OCI-LY1 (cell line): Measurements from ENCODE around the gene GIGYF2.

Source experiments
- H2AFZ ChIP-seq: fragments of 200-600 bp; sonication (generic), shearing (Covaris generic); 2 replicates; pipeline ENCODE4 v1.6.0; 2014; ENCODE audit warnings: antibody characterized with exemption, mild to moderate bottlenecking, low read length
- H3F3A ChIP-seq: fragments of 200-600 bp; sonication (generic), shearing (Covaris generic); 2 replicates; pipeline ENCODE4 v1.6.0; 2014; ENCODE audit warnings: mild to moderate bottlenecking, antibody characterized with exemption, low read length, moderate library complexity; ENCODE audit not compliant: insufficient read depth
- H3K27ac ChIP-seq: fragments of 200-600 bp; sonication (generic); 2 replicates; pipeline ENCODE4 v1.5.1; 2014; ENCODE audit warnings: low read length, mixed run types, mild to moderate bottlenecking, low read depth; ENCODE audit not compliant: poor library complexity, severe bottlenecking
- H3K27me3 ChIP-seq: fragments of 200-600 bp; sonication (generic); 2 replicates; pipeline ENCODE4 v1.6.0; 2014; ENCODE audit warnings: antibody characterized with exemption, mild to moderate bottlenecking, low read length, moderate library complexity; ENCODE audit not compliant: insufficient read depth
- H3K36me3 ChIP-seq: fragments of 200-600 bp; sonication (generic); 2 replicates; pipeline ENCODE4 v1.6.1; 2014; ENCODE audit warnings: mild to moderate bottlenecking, antibody characterized with exemption, low read length, moderate library complexity, mixed read lengths; ENCODE audit not compliant: insufficient read depth
- H3K4me1 ChIP-seq: fragments of 200-600 bp; sonication (generic); 2 replicates; pipeline ENCODE4 v1.5.1; 2014; ENCODE audit warnings: mild to moderate bottlenecking, low read length, moderate library complexity; ENCODE audit not compliant: insufficient read depth, severe bottlenecking
- H3K4me2 ChIP-seq: fragments of 200-600 bp; sonication (generic), shearing (Covaris generic); 2 replicates; pipeline ENCODE4 v1.6.1; 2014; ENCODE audit warnings: low read length
- H3K4me3 ChIP-seq: fragments of 200-600 bp; sonication (generic); 2 replicates; pipeline ENCODE4 v1.5.1; 2014; ENCODE audit warnings: low read length, low read depth, mild to moderate bottlenecking, mixed read lengths; ENCODE audit not compliant: poor library complexity, severe bottlenecking
- H3K79me2 ChIP-seq: fragments of 200-600 bp; shearing (Covaris generic); 2 replicates; pipeline ENCODE4 v1.6.1; 2016; ENCODE audit warnings: mixed run types, low read length, mixed read lengths; ENCODE audit not compliant: insufficient read depth
- H3K9ac ChIP-seq: fragments of 200-600 bp; sonication (generic), shearing (Covaris generic); 2 replicates; pipeline ENCODE4 v1.6.1; 2014; ENCODE audit warnings: mild to moderate bottlenecking, low read length, mixed read lengths
- H3K9me2 ChIP-seq: fragments of 200-600 bp; sonication (generic), shearing (Covaris generic); 2 replicates; pipeline ENCODE4 v1.6.1; 2014; ENCODE audit warnings: low read depth, mild to moderate bottlenecking, low read length, mixed read lengths
- H3K9me3 ChIP-seq: fragments of 200-600 bp; shearing (Covaris generic); 2 replicates; pipeline ENCODE4 v1.6.1; 2014; ENCODE audit warnings: low read length, mixed read lengths
- H4K20me1 ChIP-seq: fragments of 200-600 bp; sonication (generic), shearing (Covaris generic); 2 replicates; pipeline ENCODE4 v1.6.0; 2016; ENCODE audit warnings: mild to moderate bottlenecking, low read length; ENCODE audit not compliant: insufficient read depth
- EZH2 ChIP-seq: fragments of 200-600 bp; sonication (generic), shearing (Covaris generic); IDR thresholded peaks from 2 replicates; pipeline ENCODE4 v1.8.0; 2017; ENCODE audit warnings: borderline replicate concordance, mixed run types, mild to moderate bottlenecking, antibody characterized with exemption, low read length, moderate library complexity, mixed read lengths
- TF ChIP-seq, protein P1 (sequence below): fragments of 200-600 bp; sonication (generic), shearing (Covaris generic); IDR thresholded peaks from 2 replicates; pipeline ENCODE4 v1.5.1; 2017; ENCODE audit warnings: mild to moderate bottlenecking, antibody characterized with exemption, low read length, moderate library complexity, mixed read lengths

Gene GIGYF2

DNA sequence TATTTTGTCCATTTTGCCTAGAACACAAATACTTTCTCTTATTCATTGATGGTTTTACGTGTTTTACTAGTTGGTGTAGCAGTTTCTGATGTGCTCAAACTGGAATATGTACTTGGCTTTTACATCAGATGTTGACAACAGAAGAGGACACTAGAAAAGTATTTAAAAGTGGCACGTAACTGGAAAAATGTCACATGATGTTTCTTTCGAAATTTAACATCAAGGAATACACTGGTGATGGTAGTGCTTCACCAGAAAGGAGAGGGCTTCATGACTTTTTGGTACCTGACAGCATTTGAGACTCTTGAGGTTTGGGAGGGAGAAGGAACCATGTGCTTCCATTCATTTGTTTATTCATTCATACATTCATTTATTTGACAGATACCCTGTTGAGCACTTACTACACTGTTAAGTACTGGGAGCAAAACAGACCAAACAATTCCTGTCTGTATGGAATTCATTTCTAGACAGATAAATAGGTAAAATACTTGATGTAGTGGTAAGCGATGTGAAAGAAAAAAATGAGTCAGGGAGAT, 1.5 kb downstream of the GIGYF2 start:
- no peaks in the 10 kb centered on the region for H3K27me3 ChIP-seq
- TF ChIP-seq, protein P1, sequence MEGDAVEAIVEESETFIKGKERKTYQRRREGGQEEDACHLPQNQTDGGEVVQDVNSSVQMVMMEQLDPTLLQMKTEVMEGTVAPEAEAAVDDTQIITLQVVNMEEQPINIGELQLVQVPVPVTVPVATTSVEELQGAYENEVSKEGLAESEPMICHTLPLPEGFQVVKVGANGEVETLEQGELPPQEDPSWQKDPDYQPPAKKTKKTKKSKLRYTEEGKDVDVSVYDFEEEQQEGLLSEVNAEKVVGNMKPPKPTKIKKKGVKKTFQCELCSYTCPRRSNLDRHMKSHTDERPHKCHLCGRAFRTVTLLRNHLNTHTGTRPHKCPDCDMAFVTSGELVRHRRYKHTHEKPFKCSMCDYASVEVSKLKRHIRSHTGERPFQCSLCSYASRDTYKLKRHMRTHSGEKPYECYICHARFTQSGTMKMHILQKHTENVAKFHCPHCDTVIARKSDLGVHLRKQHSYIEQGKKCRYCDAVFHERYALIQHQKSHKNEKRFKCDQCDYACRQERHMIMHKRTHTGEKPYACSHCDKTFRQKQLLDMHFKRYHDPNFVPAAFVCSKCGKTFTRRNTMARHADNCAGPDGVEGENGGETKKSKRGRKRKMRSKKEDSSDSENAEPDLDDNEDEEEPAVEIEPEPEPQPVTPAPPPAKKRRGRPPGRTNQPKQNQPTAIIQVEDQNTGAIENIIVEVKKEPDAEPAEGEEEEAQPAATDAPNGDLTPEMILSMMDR, result no peak
- TF ChIP-seq EZH2, result no peak
- H3K79me2 ChIP-seq, result peaks cover 45% of the 10 kb centered on the region
- no peak overlapping the region for H2AFZ ChIP-seq
- no peaks in the 10 kb centered on the region for H3K9me3 ChIP-seq
- peak overlapping the region; percentile 75 for H3K4me2 ChIP-seq
- H4K20me1 ChIP-seq, result no peaks in the 10 kb centered on the region
- H3K27ac ChIP-seq, result no peak overlapping the region
- peaks cover 25% of the 10 kb centered on the region for H3K4me1 ChIP-seq
- H3K9ac ChIP-seq, result peak overlapping the region; percentile 96
- no peaks in the 10 kb centered on the region for H3F3A ChIP-seq
- H3K36me3 ChIP-seq, result peaks cover 28% of the 10 kb centered on the region
- peak overlapping the region; percentile 98 for H3K4me3 ChIP-seq
- no peaks in the 10 kb centered on the region for H3K9me2 ChIP-seq

DNA sequence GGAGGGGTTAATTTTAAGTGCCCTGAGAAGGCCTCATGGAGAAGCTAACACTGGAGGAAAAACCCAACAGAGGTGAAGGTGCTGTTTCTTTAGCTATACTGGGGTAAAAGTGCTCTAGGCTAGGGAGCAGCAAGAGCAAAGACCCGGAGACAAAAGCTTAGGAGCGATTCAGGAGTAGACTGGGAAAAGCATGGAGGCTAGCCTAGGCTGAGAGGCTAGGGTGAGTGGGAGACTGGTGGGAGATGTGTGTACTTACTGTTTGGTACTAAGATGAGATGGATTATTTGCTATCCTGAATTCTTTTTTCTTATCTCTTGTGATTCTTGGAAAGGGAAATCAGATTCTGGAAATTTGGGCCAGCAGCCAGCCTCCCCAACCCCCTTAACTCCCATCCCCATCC, 2.0 kb downstream of the GIGYF2 start:
- peaks cover 50% of the 10 kb centered on the region for H3K79me2 ChIP-seq

DNA sequence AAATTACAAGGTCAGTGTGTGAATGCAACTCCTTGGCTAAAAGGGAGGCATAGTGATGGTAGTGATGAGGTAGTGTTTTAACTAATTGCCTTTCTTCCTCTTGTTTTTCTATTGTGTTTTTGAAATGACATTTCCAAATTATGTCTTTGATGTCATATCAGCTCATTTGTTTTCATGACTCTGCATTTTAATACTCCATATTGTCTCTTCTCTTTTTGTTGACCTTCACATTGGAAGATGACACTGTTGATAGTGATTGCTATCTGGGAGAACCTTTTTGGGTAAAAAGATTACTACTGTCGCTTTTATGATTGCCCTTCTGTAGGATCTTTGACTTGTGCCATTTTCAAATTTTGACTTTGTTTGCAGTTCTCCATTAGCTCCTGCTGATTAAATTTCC, 3.0 kb downstream of the GIGYF2 start:
- no peaks in the 10 kb centered on the region for H3K9me3 ChIP-seq
- TF ChIP-seq, protein P1, result no peak
- TF ChIP-seq EZH2, result no peak
- peaks cover 25% of the 10 kb centered on the region for H3K4me1 ChIP-seq
- H3K9ac ChIP-seq, result 0 out of 2 replicates have a peak overlapping the region, but pooled peaks have one; percentile 10
- H3K36me3 ChIP-seq, result peaks cover 40% of the 10 kb centered on the region
- H3K9me2 ChIP-seq, result no peaks in the 10 kb centered on the region
- no peaks in the 10 kb centered on the region for H3F3A ChIP-seq
- H3K79me2 ChIP-seq, result peaks cover 55% of the 10 kb centered on the region
- H4K20me1 ChIP-seq, result no peaks in the 10 kb centered on the region
- H2AFZ ChIP-seq, result no peak overlapping the region
- no peak overlapping the region for H3K27ac ChIP-seq
- peak overlapping the region; percentile 75; the same call in 1 of the 2 replicates for H3K4me2 ChIP-seq
- H3K4me3 ChIP-seq, result no peak overlapping the region
- no peaks in the 10 kb centered on the region for H3K27me3 ChIP-seq

More for the DNA sequence above, 2.0 kb downstream of the GIGYF2 start:
- Histone ChIP-seq H2AFZ (no peak overlapping the region), H3K27ac (no peak overlapping the region), H3K36me3 (peaks cover 32% of the 10 kb centered on the region), H3K4me2 (peak overlapping the region; percentile 75), H3K9ac (peak overlapping the region; percentile 96; the same call in 1 of the 2 replicates), H3F3A (no peaks in the 10 kb centered on the region), H3K27me3 (no peaks in the 10 kb centered on the region), H3K9me3 (no peaks in the 10 kb centered on the region), H3K4me3 (peak overlapping the region; percentile 98), H3K9me2 (no peaks in the 10 kb centered on the region), H3K4me1 (peaks cover 25% of the 10 kb centered on the region), H4K20me1 (no peaks in the 10 kb centered on the region)
- no peak for TF ChIP-seq EZH2
- TF ChIP-seq, protein P1, result no peak
